Tibial nerve (tissue), 3 donors: ENCODE measurements around the gene PRELP.

Experiments
- POLR2A ChIP-seq, 2 donors: fragments of 450-650 bp; IDR thresholded peaks; one replicate each; pipeline ENCODE4 v1.6.1; 2017; ENCODE audit warnings: antibody characterized with exemption in 2 of 2, mild to moderate bottlenecking in 2 of 2, moderate library complexity in 2 of 2
- TF ChIP-seq, protein P1 (sequence below), 5 experiments: fragments of 200-600 bp in 3 of 5; fragments of 450-650 bp in 2 of 5; sonication (generic) in 3 of 5; IDR thresholded peaks; one replicate each; pipeline ENCODE4 v1.5.1; 2016 to 2019; ENCODE audit warnings: antibody characterized with exemption in 5 of 5, mild to moderate bottlenecking in 3 of 5, moderate library complexity in 2 of 5

DNA sequence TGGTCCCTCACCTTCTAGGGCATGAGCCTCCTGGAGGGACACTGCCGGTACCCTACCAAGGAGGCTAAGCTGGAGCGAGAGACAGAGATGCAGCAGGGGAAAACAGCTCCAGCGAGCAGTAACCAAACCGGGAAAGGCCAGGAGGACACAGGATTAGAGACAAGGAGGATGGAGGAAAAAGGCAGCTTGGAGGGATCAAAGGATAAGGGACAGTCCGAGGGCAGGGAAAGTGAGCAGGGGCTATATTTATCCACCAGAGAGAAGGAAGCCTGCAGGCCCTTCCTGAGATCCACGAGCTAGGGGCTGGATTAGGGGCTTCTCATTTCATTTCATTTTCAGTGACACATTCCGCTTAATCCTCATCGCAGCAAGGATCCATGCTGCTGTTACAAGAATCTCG is 33.8 kb upstream of the PRELP start:
- TF ChIP-seq, protein P1, sequence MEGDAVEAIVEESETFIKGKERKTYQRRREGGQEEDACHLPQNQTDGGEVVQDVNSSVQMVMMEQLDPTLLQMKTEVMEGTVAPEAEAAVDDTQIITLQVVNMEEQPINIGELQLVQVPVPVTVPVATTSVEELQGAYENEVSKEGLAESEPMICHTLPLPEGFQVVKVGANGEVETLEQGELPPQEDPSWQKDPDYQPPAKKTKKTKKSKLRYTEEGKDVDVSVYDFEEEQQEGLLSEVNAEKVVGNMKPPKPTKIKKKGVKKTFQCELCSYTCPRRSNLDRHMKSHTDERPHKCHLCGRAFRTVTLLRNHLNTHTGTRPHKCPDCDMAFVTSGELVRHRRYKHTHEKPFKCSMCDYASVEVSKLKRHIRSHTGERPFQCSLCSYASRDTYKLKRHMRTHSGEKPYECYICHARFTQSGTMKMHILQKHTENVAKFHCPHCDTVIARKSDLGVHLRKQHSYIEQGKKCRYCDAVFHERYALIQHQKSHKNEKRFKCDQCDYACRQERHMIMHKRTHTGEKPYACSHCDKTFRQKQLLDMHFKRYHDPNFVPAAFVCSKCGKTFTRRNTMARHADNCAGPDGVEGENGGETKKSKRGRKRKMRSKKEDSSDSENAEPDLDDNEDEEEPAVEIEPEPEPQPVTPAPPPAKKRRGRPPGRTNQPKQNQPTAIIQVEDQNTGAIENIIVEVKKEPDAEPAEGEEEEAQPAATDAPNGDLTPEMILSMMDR (IDR thresholded peaks at IDR 0.05) = no peak
- no peak for TF ChIP-seq POLR2A (IDR thresholded peaks at IDR 0.05)
